DOHH2 (cell line): ENCODE data around the gene NEDD4L.

ENCODE experiments used
- H3F3A ChIP-seq: fragments of 200-600 bp; sonication (generic), shearing (Covaris generic); 2 replicates; pipeline ENCODE4 v1.6.0; 2016; ENCODE audit warnings: antibody characterized with exemption, mild to moderate bottlenecking; ENCODE audit not compliant: control insufficient read depth, insufficient read depth
- H3K27ac ChIP-seq: fragments of 200-600 bp; sonication (generic); 2 replicates; pipeline ENCODE4 v1.5.1; 2014; ENCODE audit warnings: low read depth, mild to moderate bottlenecking, low read length, moderate library complexity
- H3K27me3 ChIP-seq: fragments of 200-600 bp; sonication (generic); 2 replicates; pipeline ENCODE4 v1.6.1; 2014; ENCODE audit warnings: mild to moderate bottlenecking, low read length, mixed read lengths; ENCODE audit not compliant: control insufficient read depth
- H3K36me3 ChIP-seq: fragments of 200-600 bp; sonication (generic); 2 replicates; pipeline ENCODE4 v1.6.1; 2014; ENCODE audit warnings: mild to moderate bottlenecking, low read length, moderate library complexity, mixed read lengths; ENCODE audit not compliant: control insufficient read depth
- H3K4me1 ChIP-seq: fragments of 200-600 bp; sonication (generic); 2 replicates; pipeline ENCODE4 v1.6.1; 2014; ENCODE audit warnings: mild to moderate bottlenecking, low read length, mixed read lengths; ENCODE audit not compliant: control insufficient read depth
- H3K4me2 ChIP-seq: fragments of 200-600 bp; sonication (generic); 2 replicates; pipeline ENCODE4 v1.6.0; 2014; ENCODE audit warnings: mild to moderate bottlenecking, low read length, moderate library complexity
- H3K4me3 ChIP-seq: fragments of 200-600 bp; sonication (generic); 2 replicates; pipeline ENCODE4 v1.5.1; 2014; ENCODE audit warnings: mild to moderate bottlenecking, low read length, mixed read lengths
- H3K79me2 ChIP-seq: fragments of 200-600 bp; sonication (generic); 2 replicates; pipeline ENCODE4 v1.6.1; 2014; ENCODE audit warnings: mild to moderate bottlenecking, low read length, mixed read lengths; ENCODE audit not compliant: control insufficient read depth
- H3K9me2 ChIP-seq: fragments of 200-600 bp; sonication (generic); replicated peaks from 2 replicates; pipeline ENCODE4 v1.6.1; 2014; ENCODE audit warnings: mild to moderate bottlenecking, low read length, mixed read lengths; ENCODE audit not compliant: control insufficient read depth
- H3K9me3 ChIP-seq: fragments of 200-600 bp; sonication (generic); 2 replicates; pipeline ENCODE4 v1.6.1; 2014; ENCODE audit warnings: antibody characterized with exemption, low read length, mixed read lengths; ENCODE audit not compliant: control insufficient read depth, insufficient read depth
- H4K20me1 ChIP-seq: fragments of 200-600 bp; sonication (generic); 2 replicates; pipeline ENCODE4 v1.6.0; 2014; ENCODE audit warnings: low read depth, mild to moderate bottlenecking, antibody characterized with exemption, low read length, moderate library complexity; ENCODE audit not compliant: control insufficient read depth, insufficient read depth
- EZH2phosphoT487 ChIP-seq: fragments of 200-600 bp; sonication (generic); IDR thresholded peaks from 2 replicates; pipeline ENCODE4 v1.6.1; 2017; ENCODE audit warnings: borderline replicate concordance, mild to moderate bottlenecking, antibody characterized with exemption, low read length, moderate library complexity, mixed read lengths
- TF ChIP-seq, protein P1 (sequence below): fragments of 200-600 bp; sonication (generic); IDR thresholded peaks from one replicate; pipeline ENCODE4 v1.5.1; 2014; ENCODE audit warnings: antibody characterized with exemption, mild to moderate bottlenecking, low read depth, low read length; ENCODE audit not compliant: poor library complexity, severe bottlenecking

The NEDD4L gene

DNA sequence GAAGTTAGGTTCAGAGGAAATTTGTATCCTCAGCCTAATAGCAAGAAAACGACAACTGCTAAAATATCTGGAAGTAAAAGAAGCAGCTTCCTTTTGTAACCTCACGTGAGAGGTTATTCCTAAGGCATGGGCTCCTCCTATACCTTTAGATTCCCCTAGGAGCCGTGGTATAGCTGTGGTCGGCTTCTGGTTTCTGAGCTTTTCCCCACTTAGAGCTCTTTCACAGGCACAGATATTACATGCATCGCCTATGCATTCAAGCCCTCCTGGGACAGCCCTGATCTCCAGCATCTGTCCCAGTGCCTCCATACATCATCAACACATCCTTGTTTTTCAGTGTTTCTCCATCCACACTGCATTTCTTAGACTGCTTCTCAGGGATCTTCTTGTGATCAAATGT, 295.9 kb downstream of the NEDD4L start:
- no peaks in the 10 kb centered on the region for H3K79me2 ChIP-seq
- no peaks in the 10 kb centered on the region for H3K9me3 ChIP-seq
- no peaks in the 10 kb centered on the region for H3K9me2 ChIP-seq
- H3K27me3 ChIP-seq, result no peaks in the 10 kb centered on the region
- no peak overlapping the region for H3K4me3 ChIP-seq
- H3K36me3 ChIP-seq, result peaks cover 15% of the 10 kb centered on the region
- no peak for TF ChIP-seq EZH2phosphoT487
- TF ChIP-seq, protein P1, sequence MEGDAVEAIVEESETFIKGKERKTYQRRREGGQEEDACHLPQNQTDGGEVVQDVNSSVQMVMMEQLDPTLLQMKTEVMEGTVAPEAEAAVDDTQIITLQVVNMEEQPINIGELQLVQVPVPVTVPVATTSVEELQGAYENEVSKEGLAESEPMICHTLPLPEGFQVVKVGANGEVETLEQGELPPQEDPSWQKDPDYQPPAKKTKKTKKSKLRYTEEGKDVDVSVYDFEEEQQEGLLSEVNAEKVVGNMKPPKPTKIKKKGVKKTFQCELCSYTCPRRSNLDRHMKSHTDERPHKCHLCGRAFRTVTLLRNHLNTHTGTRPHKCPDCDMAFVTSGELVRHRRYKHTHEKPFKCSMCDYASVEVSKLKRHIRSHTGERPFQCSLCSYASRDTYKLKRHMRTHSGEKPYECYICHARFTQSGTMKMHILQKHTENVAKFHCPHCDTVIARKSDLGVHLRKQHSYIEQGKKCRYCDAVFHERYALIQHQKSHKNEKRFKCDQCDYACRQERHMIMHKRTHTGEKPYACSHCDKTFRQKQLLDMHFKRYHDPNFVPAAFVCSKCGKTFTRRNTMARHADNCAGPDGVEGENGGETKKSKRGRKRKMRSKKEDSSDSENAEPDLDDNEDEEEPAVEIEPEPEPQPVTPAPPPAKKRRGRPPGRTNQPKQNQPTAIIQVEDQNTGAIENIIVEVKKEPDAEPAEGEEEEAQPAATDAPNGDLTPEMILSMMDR, result no peak
- H3K27ac ChIP-seq, result no peak overlapping the region
- no peak overlapping the region for H3K4me2 ChIP-seq
- H4K20me1 ChIP-seq, result no peaks in the 10 kb centered on the region
- H3K4me1 ChIP-seq, result no peaks in the 10 kb centered on the region
- H3F3A ChIP-seq, result no peaks in the 10 kb centered on the region

DNA sequence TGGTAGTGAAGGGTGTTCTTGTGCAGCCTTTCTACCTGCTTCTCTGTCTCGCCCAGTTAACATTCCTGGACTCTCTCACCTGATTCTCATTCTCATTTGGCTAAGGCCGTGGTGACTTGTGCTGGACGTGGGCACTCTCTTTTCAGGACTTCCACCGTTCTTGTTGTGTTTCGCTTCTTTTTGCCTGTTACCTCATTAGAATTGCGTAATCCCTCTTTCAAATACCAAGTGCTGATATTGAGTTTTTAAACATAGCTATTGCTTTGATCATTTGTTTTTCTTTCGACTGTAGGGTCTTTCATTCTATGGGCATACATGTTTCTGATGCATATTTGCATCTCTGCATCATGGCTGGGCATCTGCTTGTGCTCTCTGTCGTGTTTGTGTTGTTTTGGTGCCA, 297.9 kb downstream of the NEDD4L start:
- Histone ChIP-seq H3K27me3 (no peaks in the 10 kb centered on the region), H3K4me3 (no peak overlapping the region), H3K9me3 (no peaks in the 10 kb centered on the region), H3K4me2 (no peak overlapping the region), H3K27ac (no peak overlapping the region), H3F3A (no peaks in the 10 kb centered on the region), H3K36me3 (peaks cover 11% of the 10 kb centered on the region), H3K4me1 (no peaks in the 10 kb centered on the region), H3K79me2 (no peaks in the 10 kb centered on the region), H3K9me2 (no peaks in the 10 kb centered on the region), H4K20me1 (no peaks in the 10 kb centered on the region)
- TF ChIP-seq, protein P1, result no peak
- TF ChIP-seq EZH2phosphoT487, result no peak

DNA sequence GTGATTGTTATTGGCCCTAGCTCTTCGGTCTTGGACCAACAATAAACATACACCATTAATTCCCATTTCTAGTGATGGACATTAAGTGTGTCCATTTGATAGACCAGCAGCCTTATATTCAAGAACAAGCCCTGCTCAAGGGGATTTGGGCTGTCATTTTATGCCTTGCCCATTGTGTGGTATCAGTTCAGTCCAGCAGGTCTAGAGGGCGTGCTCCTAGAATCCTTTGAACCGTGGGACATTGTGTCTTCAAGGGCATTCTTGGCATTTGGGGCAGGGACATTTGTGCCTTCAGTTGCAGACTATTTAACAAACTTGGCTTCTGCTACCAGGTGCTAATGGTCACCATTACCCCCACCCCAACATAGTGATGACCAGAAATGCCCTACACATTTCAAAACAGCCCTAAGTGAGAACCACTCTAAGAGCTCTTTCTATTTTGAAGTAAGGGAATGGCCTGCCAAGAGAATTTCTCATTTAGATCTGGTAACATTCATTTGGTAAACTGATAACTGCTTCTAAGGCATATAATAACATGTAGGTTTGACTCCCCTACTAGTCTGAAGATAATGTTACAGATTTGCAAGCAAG, 300.1 kb downstream of the NEDD4L start:
- Histone ChIP-seq H3K4me3 (no peak overlapping the region), H3K27ac (no peak overlapping the region), H3K36me3 (peaks cover 15% of the 10 kb centered on the region), H3K27me3 (no peaks in the 10 kb centered on the region), H3K4me1 (no peaks in the 10 kb centered on the region), H3K9me3 (no peaks in the 10 kb centered on the region), H4K20me1 (no peaks in the 10 kb centered on the region), H3K4me2 (no peak overlapping the region), H3F3A (no peaks in the 10 kb centered on the region), H3K9me2 (no peaks in the 10 kb centered on the region), H3K79me2 (no peaks in the 10 kb centered on the region)
- TF ChIP-seq, protein P1, result no peak
- no peak for TF ChIP-seq EZH2phosphoT487
